Endothelial cell of umbilical vein (primary cell): ENCODE results near the gene GJB2. TPM values are rescaled to one million over a fixed set of nuclear protein-coding genes. Genes with fewer than 3 reads are reported as not detected.

Source experiments
- BruUV-seq: library from RNA; stranded (reverse); fragments of 400-500 nt; replicated peaks from 2 replicates; lab custom pipeline; 2021; lab: Mats Ljungman, UMichigan
- CTCF ChIA-PET: fragments of 300-600, 350-600 bp; sonication (Branson Sonifier 250); formaldehyde crosslinking; loops from one replicate; lab custom pipeline; 2021; ENCODE audit warnings: antibody characterized with exemption, inconsistent platforms; lab: Charles Lee
- POLR2A ChIA-PET: fragments of 300-600, 350-600 bp; sonication (Branson Sonifier 250); formaldehyde crosslinking; loops from one replicate; lab custom pipeline; 2021; ENCODE audit warnings: antibody characterized with exemption, inconsistent platforms; lab: Charles Lee
- DNase-seq: peaks from one replicate; pipeline ENCODE4 v3.0.0-alpha.2; 2011; ENCODE audit warnings: low read depth, low spot score
- FAIRE-seq: peaks from 2 replicates; lab custom pipeline; 2011; peaks lifted over from hg19 to GRCh38; lab: Jason Lieb, UNC
- H2AFZ ChIP-seq: 2 replicates; pipeline ENCODE4 v1.6.0; 2012; ENCODE audit warnings: low read depth, low read length, control low read depth, inconsistent platforms
- H3K27ac ChIP-seq: 2 replicates; pipeline ENCODE4 v1.5.1; 2011; ENCODE audit warnings: low read depth, mild to moderate bottlenecking, control low read depth, low read length, moderate library complexity; ENCODE audit not compliant: insufficient read depth
- H3K27me3 ChIP-seq, 2 experiments: 2 replicates each; pipeline versions ENCODE4 v1.6.0 to v1.6.1; 2011; ENCODE audit warnings: low read length in 2 of 2, mixed read lengths in 1 of 2; ENCODE audit not compliant: control insufficient read depth in 2 of 2, insufficient read depth in 2 of 2
- H3K36me3 ChIP-seq, 2 experiments: 2 replicates in 1 of 2; 3 replicates in 1 of 2; pipeline ENCODE4 v1.5.1; 2011; ENCODE audit warnings: low read length in 2 of 2, mild to moderate bottlenecking in 1 of 2, moderate library complexity in 1 of 2; ENCODE audit not compliant: control insufficient read depth in 2 of 2, insufficient read depth in 2 of 2; ENCODE audit errors: extremely low read depth in 1 of 2
- H3K4me1 ChIP-seq: 3 replicates; pipeline ENCODE4 v1.5.1; 2011; ENCODE audit warnings: mild to moderate bottlenecking, low read length; ENCODE audit not compliant: control insufficient read depth, insufficient read depth; ENCODE audit errors: extremely low read depth
- H3K4me2 ChIP-seq: 2 replicates; pipeline ENCODE4 v1.6.1; 2011; ENCODE audit warnings: low read length, control low read depth, mixed read lengths; ENCODE audit not compliant: insufficient read depth
- H3K4me3 ChIP-seq, 3 experiments: fragments of 200-600 bp in 1 of 3; sonication (generic), shearing (Covaris generic) in 1 of 3; replicated peaks in 1 of 3; 2 replicates each; pipeline ENCODE4 v1.5.1; 2011 to 2016; ENCODE audit warnings: control low read depth in 3 of 3, low read length in 3 of 3, mild to moderate bottlenecking in 2 of 3, inconsistent platforms in 1 of 3, low read depth in 1 of 3, moderate library complexity in 1 of 3; ENCODE audit not compliant: insufficient read depth in 1 of 3
- H3K79me2 ChIP-seq: 2 replicates; pipeline ENCODE4 v1.6.0; 2012; ENCODE audit warnings: low read length, inconsistent platforms; ENCODE audit not compliant: control insufficient read depth, insufficient read depth
- H3K9ac ChIP-seq: replicated peaks from 2 replicates; pipeline ENCODE3; 2011; ENCODE audit warnings: low read length, control low read depth; ENCODE audit not compliant: insufficient read depth; ENCODE audit errors: extremely low read depth
- H3K9me1 ChIP-seq: replicated peaks from 3 replicates; pipeline ENCODE4 v1.6.0; 2011; ENCODE audit warnings: mild to moderate bottlenecking, low read length; ENCODE audit not compliant: control insufficient read depth, insufficient read depth; ENCODE audit errors: extremely low read depth
- H3K9me3 ChIP-seq: replicated peaks from 2 replicates; pipeline ENCODE4 v1.5.1; 2012; ENCODE audit warnings: low read length, inconsistent platforms; ENCODE audit not compliant: control insufficient read depth, insufficient read depth
- H4K20me1 ChIP-seq: replicated peaks from 2 replicates; pipeline ENCODE3; 2011; ENCODE audit warnings: mild to moderate bottlenecking, low read length; ENCODE audit not compliant: control insufficient read depth, insufficient read depth; ENCODE audit errors: extremely low read depth
- CTCF ChIP-seq, 2 donors: IDR thresholded peaks; 1 replicate in 1 of 2; 2 replicates in 1 of 2; pipeline ENCODE4 v1.5.1; 2011; ENCODE audit warnings: low read length in 2 of 2, mild to moderate bottlenecking in 2 of 2, moderate library complexity in 2 of 2, control low read depth in 1 of 2, inconsistent platforms in 1 of 2, low read depth in 1 of 2; ENCODE audit not compliant: insufficient read depth in 1 of 2; ENCODE audit errors: extremely low read depth in 1 of 2
- EZH2 ChIP-seq: IDR thresholded peaks from 2 replicates; pipeline ENCODE4 v1.6.1; 2012; ENCODE audit warnings: borderline replicate concordance, low read depth, mild to moderate bottlenecking, moderate library complexity, low read length, inconsistent platforms; ENCODE audit not compliant: severe bottlenecking
- FOS ChIP-seq: IDR thresholded peaks from 2 replicates; pipeline ENCODE4 v1.6.1; 2011; ENCODE audit warnings: mild to moderate bottlenecking, low read length, moderate library complexity, borderline replicate concordance; ENCODE audit not compliant: insufficient read depth
- GATA2 ChIP-seq: IDR thresholded peaks from 2 replicates; pipeline ENCODE4 v1.7.0; 2011; ENCODE audit warnings: low read depth, mild to moderate bottlenecking, moderate library complexity, mixed read lengths, low read length; ENCODE audit not compliant: insufficient read length, insufficient read depth
- JUN ChIP-seq: IDR thresholded peaks from 2 replicates; pipeline ENCODE4 v1.6.1; 2011; ENCODE audit warnings: borderline replicate concordance, low read depth; ENCODE audit not compliant: insufficient read length, insufficient read depth
- MAX ChIP-seq: IDR thresholded peaks from 2 replicates; pipeline ENCODE4 v1.6.1; 2011; ENCODE audit not compliant: insufficient read depth, insufficient read length
- MYC ChIP-seq: IDR thresholded peaks from one replicate; pipeline ENCODE4 v1.6.1; 2011; ENCODE audit warnings: mild to moderate bottlenecking, low read depth, low read length
- POLR2A ChIP-seq: IDR thresholded peaks from 2 replicates; pipeline ENCODE4 v1.6.1; 2012; ENCODE audit warnings: low read depth, mild to moderate bottlenecking, control low read depth, low read length
- POLR2AphosphoS5 ChIP-seq: IDR thresholded peaks from 2 replicates; pipeline ENCODE4 v1.6.1; 2012; ENCODE audit warnings: low read depth, mild to moderate bottlenecking, control low read depth, low read length, moderate library complexity; ENCODE audit not compliant: insufficient read depth
- dilution Hi-C: fragments of 300-500 bp; cut with MboI; formaldehyde crosslinking; loops from one replicate; pipeline ENCODE4 v1.15.0; 2019; ENCODE audit warnings: low sequenced_read_pairs; ENCODE audit not compliant: extremely low pct_ligation_motif_present
- intact Hi-C: fragments of 100-400 bp; cut with micrococcal nuclease; formaldehyde crosslinking; loops from one replicate; pipeline ENCODE4 v1.10.0; 2022
- polyA plus RNA-seq, 4 experiments: library from polyadenylated mRNA; depleted of rRNA in 3 of 4; stranded (reverse) in 3 of 4; unstranded in 1 of 4; fragments of >200 nt; gene quantifications; 2 replicates each; pipeline versions ENCODE4 v1.2.1 to v1.2.3, GENCODE V29; 2011 to 2012; ENCODE audit warnings: missing spikeins in 1 of 4
- total RNA-seq: library from RNA; stranded (reverse); gene quantifications from 2 replicates; pipeline ENCODE4 v1.2.3, GENCODE V29; 2021

GJB2 gene
- total and polyA plus RNA-seq, 2 donors (not counting 3 experiments of a cell fraction or from before 2014, with no cell fraction given), result not detected

DNA sequence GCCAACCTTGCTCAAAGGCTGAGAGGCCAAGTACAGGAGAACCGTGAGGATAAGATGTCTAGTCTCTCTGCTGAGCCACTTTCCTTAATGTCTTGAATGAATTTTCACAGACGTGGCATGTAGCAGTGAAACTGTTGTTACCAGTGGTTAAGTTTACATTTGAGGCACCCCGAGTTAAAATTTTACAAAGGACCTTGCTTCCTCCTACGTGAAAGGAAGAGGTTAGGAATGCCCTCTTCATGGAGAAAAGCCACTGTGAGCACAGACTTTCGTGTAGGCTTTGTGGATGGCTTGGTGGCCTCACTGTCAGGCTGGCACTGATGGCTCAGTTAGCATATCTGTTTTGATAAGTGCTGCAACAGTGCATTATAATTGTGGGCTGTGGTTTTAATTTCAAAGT lies 2.7 kb downstream of the GJB2 start:
- Histone ChIP-seq H3K4me2 (no peak overlapping the region), H3K36me3 (no peaks in the 10 kb centered on the region), H3K4me3 (no peak overlapping the region), H3K27me3 (peaks cover 52 to 64% of the 10 kb centered on the region in 2 experiments), H3K4me1 (no peaks in the 10 kb centered on the region), H2AFZ (no peak overlapping the region), H3K79me2 (no peaks in the 10 kb centered on the region), H4K20me1 (no peaks in the 10 kb centered on the region), H3K9me1 (no peaks in the 10 kb centered on the region), H3K9me3 (no peaks in the 10 kb centered on the region), H3K9ac (no peak overlapping the region), H3K27ac (no peak overlapping the region)
- FAIRE-seq (no peak), DNase-seq (no peak)
- ChIA-PET CTCF (interaction anchor here (2.0 kb wide), 1 partner anchor 735 kb away, joined by 7 read pairs; no protein-coding TSS in a partner anchor), POLR2A (no interaction called here)
- no peak for TF ChIP-seq CTCF (IDR thresholded peaks at IDR 0.05; ENCODE audit: extremely low read depth in 1 of 2, insufficient read depth in 1 of 2, low read depth in 1 of 2, low read length in 2 of 2)
- no peak for TF ChIP-seq EZH2
- TF ChIP-seq MAX, result no peak
- no peak for TF ChIP-seq POLR2A
- no peak for TF ChIP-seq MYC
- TF ChIP-seq GATA2, result no peak
- no peak for TF ChIP-seq FOS
- TF ChIP-seq JUN, result no peak
- TF ChIP-seq POLR2AphosphoS5, result no peak
- no TSS peak for BruUV-seq
- dilution Hi-C loops, result no loop called here
- intact Hi-C loops, result no loop called here
